ENCODE results near the gene KCNC4. TPM values are rescaled to one million over a fixed set of nuclear protein-coding genes. Genes with fewer than 3 reads are reported as not detected.
A peak's percentile ranks its signal among the peaks of the same experiment; 100 is the strongest.

The KCNC4 gene
- total and polyA plus RNA-seq, 2 of the 4 experiments (the other 2 are of a cell fraction), result 0.18 to 2.3 TPM

- Histone ChIP-seq H2AK9ac (replicated peaks; ENCODE audit: low read depth, low read length, poor library complexity) (no peak overlapping the region), H2BK15ac (ENCODE audit: low read depth, low read length) (no peak overlapping the region), H3K56ac (ENCODE audit: extremely low read depth, insufficient read depth, low read length) (no peak overlapping the region), H3K9me3 (ENCODE audit: control insufficient read depth, insufficient read depth, low read length) (no peaks in the 10 kb centered on the region), H3K23ac (ENCODE audit: low read depth, low read length) (no peak overlapping the region), H4K91ac (ENCODE audit: insufficient read depth, low read depth, low read length) (no peak overlapping the region; the same call in 1 of the 2 replicates), H3K4ac (ENCODE audit: low read depth, low read length) (no peak overlapping the region), H3K9ac (ENCODE audit: low read depth, low read length) (no peak overlapping the region), H2AK5ac (ENCODE audit: low read depth, low read length) (no peak overlapping the region), H2BK5ac (ENCODE audit: low read depth, low read length, poor library complexity, severe bottlenecking) (no peak overlapping the region), H3K27me3 (ENCODE audit: control insufficient read depth, insufficient read depth, low read length) (no peaks in the 10 kb centered on the region; the same call in 1 of the 2 replicates), H3K27ac (ENCODE audit: insufficient read depth, low read length) (no peak overlapping the region), H3K4me2 (ENCODE audit: low read depth, low read length) (no peak overlapping the region), H4K8ac (ENCODE audit: low read depth in 2 of 2, low read length in 2 of 2) (no peak overlapping the region), H4K20me1 (ENCODE audit: insufficient read depth, low read length) (no peaks in the 10 kb centered on the region), H3K79me1 (ENCODE audit: low read depth in 1 of 2, low read length in 2 of 2) (no peaks in the 10 kb centered on the region), H4K5ac (ENCODE audit: low read depth, low read length) (no peak overlapping the region), H3K14ac (replicated peaks; ENCODE audit: low read depth, low read length) (no peak overlapping the region), H2BK20ac (ENCODE audit: low read depth, low read length) (no peak overlapping the region), H3K9me1 (ENCODE audit: insufficient read depth, low read length) (no peaks in the 10 kb centered on the region), H3K18ac (ENCODE audit: low read depth, low read length) (no peak overlapping the region), H3K4me3 (ENCODE audit: insufficient read depth, low read depth, low read length) (no peak overlapping the region), H2BK120ac (ENCODE audit: low read depth, low read length) (no peak overlapping the region), H3K4me1 (ENCODE audit: control insufficient read depth, insufficient read depth, low read length) (0 out of 2 replicates have a peak, but pooled peaks cover 1% of the 10 kb centered on the region), H3K36me3 (ENCODE audit: control insufficient read depth, insufficient read depth, low read length) (no peaks in the 10 kb centered on the region), H2AFZ (replicated peaks; ENCODE audit: low read length, poor library complexity) (peak overlapping the region; percentile 71)
- TF ChIP-seq MXI1 (IDR thresholded peaks at IDR 0.05; ENCODE audit: borderline replicate concordance, low read depth, low read length), result no peak
- TF ChIP-seq CHD1 (IDR thresholded peaks at IDR 0.05; ENCODE audit: low read depth, low read length), result no peak
- peak; percentile 90 for TF ChIP-seq SMC3 (IDR thresholded peaks at IDR 0.05; ENCODE audit: low read depth, low read length)
- no peak for TF ChIP-seq NFE2L2 (IDR thresholded peaks at IDR 0.05; ENCODE audit: low read depth, low read length)
- peak; percentile 87 for TF ChIP-seq RAD21 (IDR thresholded peaks at IDR 0.05; ENCODE audit: low read length)
- TF ChIP-seq RCOR1 (IDR thresholded peaks at IDR 0.05; ENCODE audit: insufficient replicate concordance, low read length), result no peak
- TF ChIP-seq CTCF (conservative IDR thresholded peaks at IDR 0.05; ENCODE audit: low read depth, low read length), result peak; percentile 85
- TF ChIP-seq MAFK (IDR thresholded peaks at IDR 0.05; ENCODE audit: low read depth, low read length), result no peak
- ChIA-PET POLR2A (ENCODE audit: unreplicated experiment) (no interaction called here), CTCF (interaction anchor here (0.9 to 4.4 kb wide), 11 partner anchors 23 to 293 kb away, joined by 3 to 31 read pairs (median 7); no protein-coding TSS in a partner anchor)
- WGBS, 2 experiments (ENCODE audit: extremely low coverage in 2 of 2, insufficient read length in 1 of 2), result 0% methylated on average over 1 of the region's 6 CpGs; no CpG with 5 or more reads in 1 of the 2 experiments
- BruUV-seq (replicated peaks), result no TSS peak
- intact Hi-C loops (cut with micrococcal nuclease) (loop anchor here (1.0 to 2.0 kb wide), 4 partner anchors 109 to 293 kb away; no protein-coding TSS in a partner anchor), in situ Hi-C loops (cut with MboI; ENCODE audit: low sequenced_read_pairs) (loop anchor here (5.0 to 10.0 kb wide), 3 partner anchors 104 to 259 kb away; no protein-coding TSS in a partner anchor), dilution Hi-C loops (cut with HindIII; ENCODE audit: low sequenced_read_pairs, unreplicated experiment) (no loop called here)
- DNase-seq (peak; percentile 66), ATAC-seq (ENCODE audit: low read depth) (peak; percentile 86)
These were observed 7.0 kb upstream of the KCNC4 start for GRCh38 chr1:110203021-110203661.
